ENCODE results near the gene FAM167B. TPM values are rescaled to one million over a fixed set of nuclear protein-coding genes. Genes with fewer than 3 reads are reported as not detected.

Gene FAM167B
- total and polyA plus RNA-seq, 7 experiments from 2014 or later: 0.48 to 2.0 (median 1.4) TPM; not detected in 2

DNA sequence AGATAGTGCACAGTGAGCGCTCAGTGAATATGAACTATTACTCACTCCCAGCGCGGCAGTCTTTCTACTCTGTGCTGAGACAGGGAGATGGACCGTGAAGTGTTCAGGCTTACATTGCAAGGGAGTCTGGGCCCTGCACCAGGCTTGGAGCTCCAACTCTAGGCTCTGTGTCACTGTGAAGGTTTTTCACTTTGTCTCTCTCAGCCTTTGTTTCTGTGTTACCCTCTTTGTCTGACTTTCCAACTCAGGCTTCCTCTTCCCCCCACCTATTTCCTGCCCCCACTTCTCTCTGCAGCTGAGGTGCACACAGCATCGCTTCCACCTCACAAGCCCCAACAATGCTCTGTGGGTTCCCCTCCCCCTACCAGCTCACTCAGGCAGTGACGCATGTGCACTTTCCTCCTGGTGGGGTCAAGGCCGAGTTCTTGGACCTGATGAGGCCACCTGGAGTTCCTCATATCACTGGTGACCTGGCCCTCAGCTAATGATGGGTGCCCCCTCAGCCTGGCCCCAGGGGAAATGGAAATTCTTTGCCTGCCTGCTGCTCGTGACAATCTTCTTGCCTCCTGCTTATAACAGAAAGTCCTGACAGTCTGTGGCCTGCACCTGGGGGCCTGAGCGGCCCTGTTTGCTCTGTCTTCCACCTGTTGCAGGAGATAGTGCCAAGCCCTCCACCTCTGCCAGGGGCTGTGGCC is 3.0 kb downstream of the FAM167B start:
- Mint-ChIP-seq H3K27ac (peak overlapping the region; percentile 92 to 99 (median 99)), H3K36me3 (peaks cover 12 to 32% (median 20%) of the 10 kb centered on the region in 5 donors), H3K27me3 (peaks cover 0 to 2% (median 0%) of the 10 kb centered on the region in 5 donors), H3K4me3 (peak overlapping the region; percentile 92 to 100 (median 100)), H3K4me1 (peaks cover 32 to 66% (median 58%) of the 10 kb centered on the region in 7 donors), H3K9me3 (peaks cover 0 to 2% (median 0%) of the 10 kb centered on the region in 11 donors)
- ATAC-seq: peak; percentile 91
- Histone ChIP-seq H3K27me3 (ENCODE audit: control insufficient read depth in 2 of 2, insufficient read depth in 2 of 2, low read length in 2 of 2) (no peaks in the 10 kb centered on the region), H3K36me3 (ENCODE audit: control insufficient read depth in 2 of 3, insufficient read depth in 3 of 3, low read length in 3 of 3) (peaks cover 0 to 17% (median 0%) of the 10 kb centered on the region in 3 experiments), H3K4me3 (ENCODE audit: low read length) (peak overlapping the region; percentile 69), H3K9me3 (ENCODE audit: control insufficient read depth in 2 of 3, low read length in 3 of 3) (no peaks in the 10 kb centered on the region), H3K27ac (ENCODE audit: low read depth, low read length) (peak overlapping the region; percentile 91), H3K4me1 (ENCODE audit: control insufficient read depth in 2 of 2, insufficient read depth in 2 of 2, low read length in 2 of 2) (peaks cover 37 to 51% of the 10 kb centered on the region in 2 donors)
- peak; percentile 54 to 94 (median 89) for DNase-seq
- intact Hi-C loops (cut with micrococcal nuclease): loop anchor here (1.0 to 5.0 kb wide), 11 partner anchors 17 to 401 kb away; partner anchors contain the start of genes EIF3I (in 2 of the 2), TMEM234 (in 2 of the 2), BSDC1 (in 1 of the 2) and CCDC28B (in 1 of the 2)
- ChIA-PET CTCF (interaction anchor here (0.5 to 4.6 kb wide), 19 partner anchors 10 to 312 kb away, joined by 3 to 38 read pairs (median 3); partner anchors contain the start of genes CCDC28B, HDAC1 and PTP4A2), POLR2A (interaction anchor here (0.6 to 28.2 kb wide), 33 partner anchors 2 to 311 kb away, joined by 3 to 738 read pairs (median 6); partner anchors contain the start of genes BSDC1, CCDC28B, FAM167B and HDAC1)

DNA sequence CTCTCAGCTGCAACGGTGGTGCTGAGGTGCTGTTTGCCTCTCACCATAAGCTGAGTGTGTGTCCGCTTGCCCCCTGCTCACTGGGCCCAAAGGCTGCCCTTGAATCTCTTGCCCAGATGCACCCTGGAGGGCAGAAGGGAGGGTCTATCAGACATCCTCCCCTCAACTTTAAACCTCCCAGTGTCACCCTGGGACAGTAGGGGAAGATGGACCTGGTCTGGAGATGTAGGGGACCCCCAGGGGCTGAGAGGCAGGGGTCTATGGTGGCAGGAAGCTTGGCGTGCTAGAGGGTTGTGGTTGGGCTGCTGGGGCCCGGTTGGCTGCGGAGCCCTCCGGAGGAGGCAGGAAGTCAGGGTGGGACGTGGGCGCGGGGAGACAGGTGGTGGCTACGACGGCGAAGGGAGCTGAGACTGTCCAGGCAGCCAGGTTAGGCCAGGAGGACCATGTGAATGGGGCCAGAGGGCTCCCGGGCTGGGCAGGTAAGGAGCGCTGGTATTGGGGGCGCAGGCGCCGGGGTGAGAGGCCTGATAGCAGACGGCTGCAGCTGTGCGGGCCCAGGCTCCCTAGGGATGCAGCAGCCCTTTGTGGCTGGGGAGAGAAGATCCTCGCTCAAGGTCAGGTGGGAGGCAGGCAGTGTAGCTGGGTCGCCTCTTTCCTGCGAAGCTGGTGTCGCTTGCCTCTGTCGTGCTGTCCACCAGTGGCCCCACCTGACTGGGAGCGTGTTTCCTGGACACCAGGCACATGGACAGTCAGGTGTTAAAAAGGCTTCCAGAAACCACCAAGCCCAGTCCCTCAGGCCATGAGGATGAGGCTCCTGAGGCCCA is 4.1 kb downstream of the FAM167B start, which contains the start of gene LCK:
TSS of gene LCK (plus strand) at position 373 of the 824 bp plus-strand sequence. CDS start 23,065 bp downstream, outside the sequence.
- H3K36me3 ChIP-seq (ENCODE audit: control insufficient read depth in 2 of 3, insufficient read depth in 3 of 3, low read length in 3 of 3): peaks cover 0 to 17% (median 0%) of the 10 kb centered on the region in 3 experiments
- Mint-ChIP-seq H3K4me1 (peaks cover 38 to 69% (median 54%) of the 10 kb centered on the region in 7 donors), H3K9me3 (peaks cover 0 to 2% (median 0%) of the 10 kb centered on the region in 11 donors), H3K27ac (peak within 1 kb of the TSS; percentile 92 to 99 (median 99)), H3K27me3 (peaks cover 0 to 2% (median 0%) of the 10 kb centered on the region in 5 donors), H3K36me3 (peaks cover 12 to 38% (median 24%) of the 10 kb centered on the region in 5 donors), H3K4me3 (peak within 1 kb of the TSS; percentile 92 to 100 (median 100))
- ChIA-PET CTCF (interaction anchor here (1.0 to 4.6 kb wide), 11 partner anchors 11 to 313 kb away, joined by 3 to 38 read pairs (median 4); partner anchors contain the start of genes CCDC28B, HDAC1 and PTP4A2), POLR2A (interaction anchor here (0.7 to 28.2 kb wide), 27 partner anchors 3 to 362 kb away, joined by 3 to 738 read pairs (median 6); partner anchors contain the start of genes BSDC1, CCDC28B, FAM167B and HDAC1)
- DNase-seq (peak in 7 of 9 donors; percentile 61 to 78 (median 68)), ATAC-seq (no peak)
- H3K9me3 ChIP-seq (ENCODE audit: control insufficient read depth in 2 of 3, low read length in 3 of 3): no peaks in the 10 kb centered on the region
- H3K4me3 ChIP-seq (ENCODE audit: low read length): peak within 1 kb of the TSS; percentile 69
- intact Hi-C loops (cut with micrococcal nuclease): loop anchor here (1.0 to 5.0 kb wide), 11 partner anchors 11 to 400 kb away; partner anchors contain the start of genes EIF3I (in 2 of the 2), TMEM234 (in 2 of the 2), BSDC1 (in 1 of the 2) and CCDC28B (in 1 of the 2)
- no peaks in the 10 kb centered on the region for H3K27me3 ChIP-seq (ENCODE audit: control insufficient read depth in 2 of 2, insufficient read depth in 2 of 2, low read length in 2 of 2)
- H3K4me1 ChIP-seq (ENCODE audit: control insufficient read depth in 2 of 2, insufficient read depth in 2 of 2, low read length in 2 of 2): peaks cover 42 to 46% of the 10 kb centered on the region in 2 donors
- H3K27ac ChIP-seq (ENCODE audit: low read depth, low read length): peak within 1 kb of the TSS; percentile 91

DNA sequence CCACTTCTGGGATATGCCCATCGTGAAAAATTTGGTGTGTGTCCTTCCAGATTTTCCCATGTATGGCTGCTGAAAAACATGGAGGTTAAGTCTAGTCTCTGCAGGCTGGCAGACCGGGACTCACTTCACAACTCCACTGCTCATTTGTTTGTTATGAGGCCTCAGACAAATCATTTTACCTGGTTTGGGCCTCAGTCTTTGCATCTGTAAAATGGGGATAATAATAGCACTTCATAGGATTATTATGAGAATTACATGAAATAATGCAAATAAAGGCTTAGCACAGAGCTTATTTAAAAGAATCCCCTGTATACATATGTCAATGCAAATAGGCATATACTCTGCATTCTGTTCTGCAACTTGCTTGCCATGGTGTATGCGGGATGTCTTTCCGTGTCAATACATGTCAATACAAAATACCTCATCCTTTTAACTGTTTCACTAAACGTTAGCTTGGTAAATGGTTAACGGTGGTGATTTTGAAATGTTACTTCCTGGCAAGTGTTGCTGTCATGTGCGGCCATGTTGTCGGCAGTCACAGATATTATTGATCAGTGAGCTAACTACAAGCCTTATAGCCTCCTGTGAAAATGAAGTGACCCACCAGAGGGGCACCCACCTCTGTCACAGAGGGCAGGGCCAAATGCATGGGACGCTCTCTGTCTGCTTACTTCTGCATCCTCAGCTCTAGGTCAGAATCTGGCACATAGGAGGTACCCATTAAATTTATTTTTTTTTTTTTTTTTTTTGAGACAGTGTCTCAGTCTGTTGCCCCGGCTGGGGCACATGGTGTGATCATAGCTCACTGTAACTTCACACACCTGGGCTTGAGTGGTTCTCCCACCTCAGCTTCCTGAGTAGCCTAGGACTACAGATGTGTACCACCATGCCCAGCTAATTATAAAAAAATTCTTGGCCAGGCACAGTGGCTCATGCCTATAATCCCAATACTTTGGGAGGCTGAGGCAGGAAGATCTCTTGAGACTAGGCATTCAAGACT is 8.3 kb downstream of the FAM167B start:
- H3K4me1 ChIP-seq (ENCODE audit: control insufficient read depth in 2 of 2, insufficient read depth in 2 of 2, low read length in 2 of 2): peaks cover 39 to 41% of the 10 kb centered on the region in 2 donors
- CTCF ChIA-PET: interaction anchor here (0.8 to 3.2 kb wide), 8 partner anchors 10 to 131 kb away, joined by 3 to 19 read pairs (median 4); no protein-coding TSS in a partner anchor
- ATAC-seq (peak; percentile 31), DNase-seq (peak in 5 of 9 donors; percentile 50 to 68 (median 62))
- Mint-ChIP-seq H3K9me3 (peaks cover 0 to 2% (median 0%) of the 10 kb centered on the region in 11 donors), H3K4me3 (peak overlapping the region; percentile 88 to 100 (median 98)), H3K27me3 (no peaks in the 10 kb centered on the region), H3K4me1 (peaks cover 24 to 56% (median 48%) of the 10 kb centered on the region in 7 donors), H3K36me3 (peaks cover 12 to 52% (median 37%) of the 10 kb centered on the region in 5 donors), H3K27ac (peak overlapping the region; percentile 90 to 99 (median 97))
- no peaks in the 10 kb centered on the region for H3K27me3 ChIP-seq (ENCODE audit: control insufficient read depth in 2 of 2, insufficient read depth in 2 of 2, low read length in 2 of 2)
- H3K4me3 ChIP-seq (ENCODE audit: low read length): peak overlapping the region; percentile 55
- intact Hi-C loops (cut with micrococcal nuclease): loop anchor here (1.0 to 2.0 kb wide), 3 partner anchors 9 to 36 kb away; no protein-coding TSS in a partner anchor
- peak overlapping the region; percentile 91 for H3K27ac ChIP-seq (ENCODE audit: low read depth, low read length)
- peaks cover 0 to 25% (median under 1%) of the 10 kb centered on the region in 3 experiments for H3K36me3 ChIP-seq (ENCODE audit: control insufficient read depth in 2 of 3, insufficient read depth in 3 of 3, low read length in 3 of 3)
- POLR2A ChIA-PET: interaction anchor here (0.6 to 28.2 kb wide), 17 partner anchors 5 to 322 kb away, joined by 3 to 738 read pairs (median 4); partner anchors contain the start of genes BSDC1, FAM167B, HDAC1 and IQCC
- H3K9me3 ChIP-seq (ENCODE audit: control insufficient read depth in 2 of 3, low read length in 3 of 3): no peaks in the 10 kb centered on the region

DNA sequence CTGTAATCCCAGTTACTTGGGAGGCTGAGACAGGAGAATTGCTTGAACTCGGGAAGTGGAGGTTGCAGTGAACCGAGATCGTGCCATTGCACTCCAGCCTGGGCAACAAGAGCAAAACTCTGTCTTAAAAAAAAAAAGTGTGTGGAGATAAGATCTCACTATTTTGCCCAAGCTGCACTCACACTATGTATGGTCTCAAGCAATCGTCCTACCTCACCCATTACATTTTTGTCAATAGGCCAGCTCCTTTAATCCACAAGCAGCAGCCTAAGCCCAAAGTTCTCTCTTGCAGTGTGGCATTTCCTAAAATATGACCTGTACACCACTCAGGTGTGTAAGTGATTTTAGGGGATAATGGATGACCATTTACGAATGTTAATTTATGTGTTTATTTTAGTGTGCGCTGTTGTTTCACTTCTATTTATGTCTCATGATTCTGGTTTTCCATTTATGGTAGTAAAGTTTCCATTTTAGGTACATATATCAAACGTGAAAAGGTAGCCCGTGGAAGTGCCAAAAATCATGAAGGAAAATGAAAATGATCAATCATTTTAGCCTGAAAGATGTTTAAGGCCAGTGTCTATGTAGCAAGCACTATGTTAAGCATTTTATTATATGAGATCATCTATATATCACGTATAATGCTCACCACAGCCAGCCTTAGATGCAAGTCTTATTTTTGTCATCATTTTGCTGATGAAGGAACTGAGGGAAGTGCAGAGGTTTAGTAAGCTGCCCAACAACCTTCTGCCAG is 9.6 kb downstream of the FAM167B start:
- Mint-ChIP-seq H3K9me3 (peaks cover 0 to under 1% (median 0%) of the 10 kb centered on the region in 11 donors), H3K27me3 (no peaks in the 10 kb centered on the region), H3K4me3 (peak overlapping the region; percentile 81 to 100 (median 88)), H3K4me1 (peaks cover 19 to 56% (median 47%) of the 10 kb centered on the region in 7 donors), H3K36me3 (peaks cover 10 to 49% (median 39%) of the 10 kb centered on the region in 5 donors), H3K27ac (peak overlapping the region; percentile 86 to 97 (median 94))
- peaks cover 0 to 27% (median 5%) of the 10 kb centered on the region in 3 experiments for H3K36me3 ChIP-seq (ENCODE audit: control insufficient read depth in 2 of 3, insufficient read depth in 3 of 3, low read length in 3 of 3)
- H3K27ac ChIP-seq (ENCODE audit: low read depth, low read length): peak overlapping the region; percentile 91
- CTCF ChIA-PET: interaction anchor here (1.3 to 3.2 kb wide), 5 partner anchors 8 to 130 kb away, joined by 3 to 19 read pairs (median 5); no protein-coding TSS in a partner anchor
- H3K4me1 ChIP-seq (ENCODE audit: control insufficient read depth in 2 of 2, insufficient read depth in 2 of 2, low read length in 2 of 2): peaks cover 38 to 42% of the 10 kb centered on the region in 2 donors
- intact Hi-C loops (cut with micrococcal nuclease): loop anchor here in 1 of 2 donors (1.0 kb wide), 1 partner anchor 8 kb away; no protein-coding TSS in a partner anchor
- ATAC-seq (peak; percentile 40), DNase-seq (peak in 2 of 9 donors; percentile 34 to 49)
- POLR2A ChIA-PET: interaction anchor here (1.4 to 28.2 kb wide), 7 partner anchors 3 to 79 kb away, joined by 4 to 738 read pairs (median 16); partner anchors contain the start of genes FAM167B, HDAC1, LCK and MARCKSL1
- no peaks in the 10 kb centered on the region for H3K27me3 ChIP-seq (ENCODE audit: control insufficient read depth in 2 of 2, insufficient read depth in 2 of 2, low read length in 2 of 2)
- H3K4me3 ChIP-seq (ENCODE audit: low read length): peak overlapping the region; percentile 63
- no peaks in the 10 kb centered on the region for H3K9me3 ChIP-seq (ENCODE audit: control insufficient read depth in 2 of 3, low read length in 3 of 3)

All from naive thymus-derived CD4-positive, alpha-beta T cell (primary cell).